GM18907 (cell line): ENCODE measurements around the gene APOL3.
"Not testable (repeated sequence)": the region's sequence is repeated elsewhere in the genome, so short reads cannot be mapped to it uniquely, and the experiment has no call there.

Source experiments
- ATAC-seq: cut with Tn5 transposase; IDR thresholded peaks from one replicate; pipeline ENCODE4 v1.9.1; 2021; ENCODE audit warnings: mild to moderate bottlenecking, moderate library complexity; ENCODE audit not compliant: unreplicated experiment

Gene APOL3

DNA sequence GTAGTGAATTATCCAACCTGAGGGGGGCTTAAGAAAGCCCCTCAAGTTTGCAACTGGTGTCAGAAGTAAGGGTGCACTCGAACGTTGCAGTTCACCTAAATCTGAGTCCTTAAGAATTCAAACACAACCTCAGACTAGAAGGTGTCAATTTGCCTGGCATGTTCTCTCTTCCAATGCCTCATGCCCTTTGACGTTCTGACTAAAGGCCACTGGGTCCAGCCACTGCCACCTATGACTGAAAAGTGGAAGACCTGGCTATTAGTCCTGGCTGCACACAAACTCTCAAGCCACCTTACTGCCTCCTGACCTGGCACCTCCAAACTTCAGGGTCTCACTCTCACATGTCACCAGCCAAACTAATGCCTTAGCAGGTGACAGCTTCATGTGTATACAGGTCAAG, 33.0 kb upstream of the APOL3 start:
- no peak for ATAC-seq

DNA sequence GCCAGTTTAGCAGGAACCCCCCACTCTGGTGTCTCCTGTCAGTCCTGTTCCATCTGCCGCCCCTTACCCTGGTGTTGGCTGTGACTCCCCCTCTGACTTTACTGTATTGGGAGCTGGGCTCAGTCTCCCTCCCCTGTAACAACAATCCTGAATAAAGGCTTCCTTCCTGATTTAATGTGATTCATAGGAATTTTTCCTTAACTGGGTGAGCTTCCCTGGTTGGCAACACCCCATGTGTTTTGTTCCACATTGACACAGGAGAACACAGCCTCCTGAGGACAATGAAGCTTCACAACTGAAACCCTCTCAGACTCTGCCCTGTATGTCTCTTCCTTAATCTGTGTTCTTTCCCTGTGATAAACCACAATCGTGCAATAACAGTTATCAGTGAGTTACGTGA, 32.6 kb upstream of the APOL3 start:
- ATAC-seq, result no peak

DNA sequence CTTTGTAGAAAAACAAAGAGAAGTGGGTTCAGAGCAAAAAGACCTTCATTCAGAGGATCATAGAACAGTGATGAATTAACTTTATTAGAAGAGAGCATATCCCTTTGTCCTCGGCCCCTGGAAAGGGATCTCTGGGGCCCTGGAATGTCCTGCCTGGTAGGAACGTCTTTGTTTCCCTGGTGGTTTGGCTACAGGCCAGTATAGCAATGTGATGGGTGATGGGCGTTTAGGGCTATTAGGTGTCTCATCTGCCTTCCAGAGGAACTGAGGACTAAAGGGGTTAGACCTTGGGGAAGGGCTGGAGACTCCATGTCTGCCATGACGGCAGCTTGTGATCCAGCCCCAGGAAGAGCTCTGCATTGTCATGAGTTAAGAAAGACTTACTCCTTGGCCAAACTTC, 32.0 kb upstream of the APOL3 start:
- no peak for ATAC-seq

DNA sequence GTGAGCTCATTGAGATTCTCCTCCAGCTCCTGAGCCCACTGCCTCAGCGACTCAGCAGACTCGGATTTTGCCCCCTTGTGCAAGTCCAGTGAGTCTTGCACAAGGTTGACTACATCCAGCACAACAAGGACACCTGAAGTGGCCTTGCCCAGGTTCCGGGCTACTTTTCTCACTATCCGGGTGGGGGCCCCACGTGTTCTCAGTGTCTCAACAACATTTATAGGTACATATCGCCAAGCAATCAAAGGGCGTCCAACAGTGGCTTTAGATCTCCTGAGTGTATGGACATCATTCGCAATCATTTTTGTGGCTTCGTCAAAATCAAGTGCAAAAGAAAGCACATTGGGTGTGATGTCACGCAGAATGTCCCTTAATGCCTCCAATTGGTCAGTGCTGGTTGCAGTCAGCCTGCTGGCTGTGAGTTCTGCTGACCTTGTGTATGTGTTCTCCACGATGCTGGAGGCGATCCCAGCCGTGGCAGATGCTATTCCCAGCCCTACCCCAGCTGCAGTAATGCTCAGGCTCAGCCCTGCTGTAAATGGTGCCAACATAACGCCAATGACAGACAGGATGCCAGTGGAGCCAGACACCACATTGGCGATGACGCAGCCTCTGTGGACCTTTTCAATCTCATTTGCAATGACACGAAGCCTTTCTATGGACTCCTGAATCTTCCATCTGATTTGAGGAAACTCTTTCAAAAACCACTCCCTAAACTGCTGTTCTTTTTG, 30.7 kb upstream of the APOL3 start:
- ATAC-seq, result no peak

DNA sequence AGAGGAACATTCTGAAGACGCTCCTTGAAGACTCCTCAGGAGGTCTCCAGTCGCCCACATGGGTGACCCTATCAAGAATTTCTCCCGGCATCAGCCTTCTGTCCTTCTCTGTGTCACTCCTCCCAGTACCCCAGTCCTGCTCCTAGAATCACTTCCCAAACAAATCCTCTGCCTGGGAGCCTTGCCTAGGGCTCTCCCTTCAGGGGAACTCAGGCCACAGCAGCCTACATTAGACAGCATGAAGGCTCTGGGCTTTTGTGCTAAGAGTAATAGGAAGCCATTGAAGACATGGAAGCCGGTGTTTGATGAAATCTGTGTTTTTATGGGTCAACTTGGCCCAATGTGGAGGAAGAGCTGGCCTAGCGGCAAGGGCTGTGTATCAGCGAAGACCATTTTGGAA, 27.3 kb upstream of the APOL3 start:
- ATAC-seq, result not testable (repeated sequence)

DNA sequence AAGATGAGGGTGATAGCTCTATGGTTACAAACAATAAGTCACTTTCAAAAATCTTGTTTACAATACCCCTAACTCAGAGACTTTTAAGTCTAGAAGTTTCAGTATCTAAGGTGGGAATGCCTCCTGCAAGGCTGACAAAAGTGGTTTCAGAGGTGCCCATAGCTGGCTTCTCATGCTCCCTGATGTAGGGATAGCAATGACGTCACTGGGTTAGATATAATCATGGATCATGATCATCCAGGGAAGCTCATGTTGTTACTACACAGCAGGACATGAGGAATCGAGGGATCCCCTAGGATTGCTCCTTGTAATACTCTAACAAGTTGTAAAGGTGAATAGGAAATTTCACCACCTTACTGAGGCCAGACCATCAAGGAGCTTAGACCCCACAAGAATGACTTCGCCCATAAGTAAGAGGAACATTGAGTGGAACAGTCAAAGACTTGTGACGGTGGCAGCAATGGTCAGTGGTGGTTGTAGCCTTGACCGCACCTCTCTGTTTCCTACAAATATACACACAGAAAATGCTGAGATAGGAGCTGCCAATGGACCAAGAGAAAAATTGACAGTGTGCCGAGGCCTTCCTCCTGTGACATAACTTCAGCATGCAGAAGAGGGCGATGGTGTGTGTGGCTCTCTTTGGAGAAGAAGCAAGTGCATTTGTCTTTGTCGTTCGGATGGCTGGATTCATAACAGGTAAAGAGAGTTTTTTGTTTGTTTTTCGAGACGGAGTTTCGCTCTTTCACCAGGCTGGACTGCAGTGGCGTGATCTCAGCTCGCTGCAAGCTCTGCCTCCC, 25.5 kb upstream of the APOL3 start:
- ATAC-seq, result no peak

DNA sequence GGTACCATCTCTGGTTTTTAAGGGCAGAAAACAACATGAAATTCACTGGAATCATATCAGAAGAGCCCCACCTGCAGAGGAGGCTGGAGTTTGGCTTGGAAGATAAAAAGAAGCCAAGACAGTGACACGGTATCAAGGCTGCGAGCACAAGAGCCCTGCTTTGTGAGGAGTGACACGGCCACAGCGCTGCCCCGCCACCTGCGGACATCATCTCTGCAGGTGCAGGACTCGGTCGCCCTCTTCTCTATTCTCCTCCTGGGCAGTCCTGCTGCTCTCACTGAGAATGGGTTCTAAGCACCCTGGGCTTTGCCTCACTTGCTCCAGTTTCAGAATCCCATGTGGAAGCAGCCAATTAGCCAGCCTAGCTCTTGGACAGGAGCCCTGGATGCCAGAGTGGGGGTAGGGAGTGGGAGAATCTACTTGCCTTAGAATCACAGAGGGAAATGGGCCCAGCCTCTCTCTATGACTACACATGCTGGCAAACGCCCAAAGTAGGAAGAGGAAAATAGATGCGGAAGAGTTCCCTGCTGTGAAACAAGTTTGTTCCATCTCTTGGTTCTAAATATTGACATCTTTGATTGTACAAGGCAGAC, 24.0 kb upstream of the APOL3 start:
- ATAC-seq, result no peak

DNA sequence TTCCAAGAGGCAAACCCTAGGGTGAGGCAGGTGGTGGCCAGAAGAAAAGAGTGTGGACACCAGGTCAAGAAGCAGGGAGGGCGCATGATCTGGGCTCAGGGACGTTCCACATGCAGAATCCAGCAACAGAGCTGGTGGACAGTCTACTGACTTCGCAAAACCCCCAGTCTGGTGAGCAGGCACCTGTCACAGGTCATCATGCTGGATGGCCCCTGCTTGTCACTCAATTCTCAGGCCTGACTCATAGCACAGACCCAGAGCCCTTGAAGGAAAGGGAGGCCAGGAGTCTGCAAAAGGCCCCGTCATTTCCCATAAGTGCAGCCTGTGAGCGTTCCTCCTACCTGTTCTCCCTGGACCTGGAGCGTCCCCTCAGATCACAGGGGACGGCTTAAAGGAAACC, 22.9 kb upstream of the APOL3 start:
- ATAC-seq, result no peak

DNA sequence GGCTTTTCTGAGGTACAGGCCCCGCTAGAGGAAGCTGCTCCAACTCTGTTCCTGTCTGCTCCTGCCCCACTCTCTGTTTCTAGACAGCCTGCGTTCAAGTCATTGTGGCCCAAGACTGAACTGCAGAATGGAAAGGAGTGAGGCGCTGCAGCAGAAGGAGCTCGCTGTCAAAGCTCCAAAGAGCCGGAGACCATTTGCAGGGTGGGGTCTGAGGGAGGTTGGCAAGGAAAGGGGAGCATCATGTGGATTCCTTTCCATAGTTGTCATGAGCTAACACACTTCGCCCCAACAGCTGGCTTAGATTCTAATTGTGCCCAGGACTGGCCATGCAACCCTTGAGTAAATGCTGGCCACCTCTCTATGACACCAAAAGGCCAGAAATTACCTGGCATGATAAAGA, 22.3 kb upstream of the APOL3 start:
- ATAC-seq, result no peak

DNA sequence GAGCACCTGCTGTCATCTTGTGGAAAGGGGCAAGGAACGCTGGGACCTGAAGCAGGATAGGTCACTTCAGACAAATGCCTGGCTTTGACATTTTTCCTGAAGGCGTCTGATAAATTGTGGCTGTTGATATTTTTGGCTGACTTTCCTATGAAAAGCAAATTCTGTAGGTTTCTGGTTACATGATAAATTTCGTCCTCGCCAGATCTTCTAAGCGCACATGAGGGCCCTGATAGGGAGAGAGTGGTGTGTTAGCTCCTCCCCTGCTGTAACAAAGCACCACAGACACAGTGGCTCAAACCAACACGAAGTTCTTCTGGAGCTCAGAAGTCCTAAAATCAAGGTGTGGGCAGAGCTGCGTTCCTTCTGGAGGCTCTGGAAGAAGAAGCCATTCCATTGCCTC, 21.5 kb upstream of the APOL3 start:
- no peak for ATAC-seq

DNA sequence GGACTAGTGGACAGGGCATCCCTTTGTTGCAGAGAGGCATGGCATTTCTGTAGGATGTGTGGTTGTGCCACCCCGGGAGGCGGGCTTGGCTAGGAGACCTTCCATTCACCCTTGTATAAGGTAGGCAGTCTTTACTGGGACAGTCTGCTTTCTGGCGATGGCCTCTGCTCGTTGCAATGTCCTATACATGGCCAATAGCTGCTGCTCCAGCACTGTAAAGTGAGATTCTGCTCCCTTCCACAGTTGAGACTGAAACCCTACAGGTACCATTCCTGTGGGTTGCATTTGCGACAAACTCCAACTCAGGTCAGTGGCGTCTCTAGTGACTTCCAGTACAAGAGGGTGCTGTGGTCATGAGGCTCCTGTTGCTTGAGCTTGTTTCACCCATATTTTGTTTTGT, 20.4 kb upstream of the APOL3 start:
- no peak for ATAC-seq

DNA sequence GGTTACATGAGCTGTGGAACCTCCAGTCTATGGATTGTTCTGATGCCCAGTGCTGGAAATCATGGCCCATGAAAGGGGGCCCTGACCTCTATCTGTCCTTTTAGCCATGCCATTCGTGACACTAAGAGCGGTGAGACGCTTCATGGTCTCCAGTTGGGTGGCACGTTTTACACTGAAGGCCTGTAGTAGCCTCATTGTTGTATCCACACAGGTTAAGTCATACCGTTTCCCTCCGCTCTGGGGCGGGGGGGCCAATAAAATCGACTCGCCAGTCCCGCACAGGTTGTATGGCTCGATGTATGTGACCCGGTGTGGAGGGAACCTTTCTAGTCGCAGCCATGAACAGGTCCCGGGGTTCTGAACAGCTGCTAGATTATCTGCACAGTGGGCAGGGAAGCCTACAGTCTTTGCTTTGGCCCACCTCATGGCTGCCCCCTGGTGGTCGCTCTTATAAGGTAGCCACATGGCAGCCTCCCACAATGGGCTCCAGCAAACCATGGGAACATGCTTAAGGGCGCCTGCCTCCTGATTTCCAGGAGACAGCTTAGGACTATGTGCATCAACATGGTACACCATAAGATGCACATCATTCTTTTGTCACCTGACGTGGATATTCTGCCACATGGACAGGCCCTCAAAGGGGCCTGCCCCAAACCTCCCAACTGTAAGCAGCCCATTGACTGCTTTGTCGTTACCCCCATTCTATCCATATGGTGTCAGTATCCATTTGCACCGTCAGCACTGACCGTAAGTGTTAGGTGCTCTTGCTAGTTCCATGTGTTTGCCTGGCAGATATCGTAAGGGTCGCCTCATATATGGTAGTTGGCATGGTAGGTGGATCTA, 19.7 kb upstream of the APOL3 start:
- no peak for ATAC-seq

DNA sequence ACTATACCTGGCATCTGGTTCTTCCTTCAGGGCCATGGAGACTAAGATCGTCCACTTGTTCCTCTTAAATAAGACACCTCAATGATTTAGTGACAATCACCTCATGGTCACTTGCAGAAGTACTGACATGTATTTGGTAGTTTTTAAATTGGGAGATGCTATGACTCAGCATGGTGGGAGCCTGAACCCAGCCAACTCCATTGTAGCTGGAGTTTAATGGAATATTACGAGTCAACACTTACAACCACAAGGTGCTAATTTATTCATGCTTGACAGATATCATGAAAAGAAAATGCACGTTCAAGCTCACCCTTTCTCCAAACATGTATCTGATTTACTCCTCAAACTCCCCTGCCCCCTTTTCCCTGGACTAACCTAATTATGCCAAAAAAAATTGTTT, 16.6 kb upstream of the APOL3 start:
- no peak for ATAC-seq

DNA sequence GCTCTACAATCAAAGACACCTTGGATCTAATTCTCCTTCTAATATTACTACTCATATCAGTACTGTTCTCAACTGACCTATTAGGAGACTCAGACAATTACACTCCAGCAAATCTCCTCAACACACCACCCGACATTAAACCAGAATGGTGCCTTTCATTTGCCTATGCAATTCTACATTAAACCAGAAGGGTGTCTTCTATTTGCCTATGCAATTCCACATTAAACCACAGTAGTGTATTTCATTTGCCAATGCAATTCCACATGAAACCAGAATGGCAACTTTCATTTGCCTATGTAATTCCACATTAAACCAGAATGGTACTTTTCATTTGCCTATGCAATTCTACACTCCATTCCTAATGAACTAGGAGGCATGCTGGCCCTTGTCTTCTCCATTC, 15.3 kb upstream of the APOL3 start:
- no peak for ATAC-seq

DNA sequence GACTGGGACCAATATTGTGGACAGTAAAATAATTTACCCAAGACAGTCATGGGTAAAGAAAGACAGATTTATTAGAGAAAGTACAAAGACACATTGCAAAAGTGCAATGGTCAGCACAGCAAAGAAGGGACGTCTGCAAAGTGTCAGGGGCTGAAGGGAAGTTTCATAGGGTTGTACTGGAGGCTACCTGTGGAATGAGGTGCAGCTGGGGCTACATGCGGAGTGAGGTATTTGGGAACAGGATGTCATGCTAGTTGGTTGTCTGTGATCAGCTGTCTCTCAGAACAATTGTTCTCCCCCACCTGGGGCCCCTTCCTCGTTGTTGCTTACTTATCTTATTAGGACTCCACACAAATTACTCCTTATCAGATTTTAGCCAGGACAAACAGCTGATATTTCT, 11.4 kb upstream of the APOL3 start:
- no peak for ATAC-seq

DNA sequence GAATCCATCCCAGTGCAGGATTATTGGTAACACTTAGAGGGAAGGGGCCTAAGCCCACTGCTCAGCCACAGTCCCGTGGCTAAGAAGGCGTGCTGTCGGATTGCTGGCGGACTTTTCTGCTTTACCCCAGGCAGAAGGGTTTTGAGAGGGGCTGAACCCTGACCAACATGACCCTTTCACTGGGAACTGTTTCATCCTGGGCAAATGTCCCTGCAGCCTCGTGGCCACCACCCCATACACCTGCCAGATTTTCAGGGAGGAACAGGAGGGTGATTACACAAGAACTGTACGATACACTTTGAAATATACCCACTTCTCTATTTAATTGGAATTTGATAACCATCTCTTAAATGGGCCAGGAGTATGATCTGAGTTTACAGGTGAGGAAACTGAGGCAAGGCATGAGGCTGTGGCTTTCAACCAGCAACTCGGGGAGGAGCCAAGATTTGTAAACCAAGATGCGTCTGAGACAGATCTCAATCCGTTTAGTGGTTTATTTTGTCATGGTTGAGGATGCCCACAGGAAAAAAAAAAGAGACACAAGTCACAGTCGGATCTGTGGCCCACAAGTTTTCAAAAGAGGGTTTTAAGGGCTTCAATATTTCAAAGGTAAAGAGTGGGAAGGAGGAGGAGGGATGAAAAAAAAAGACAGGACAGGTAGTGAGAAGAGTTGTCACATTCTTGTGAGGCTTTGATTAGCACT, 6.1 kb upstream of the APOL3 start:
- ATAC-seq, result no peak

DNA sequence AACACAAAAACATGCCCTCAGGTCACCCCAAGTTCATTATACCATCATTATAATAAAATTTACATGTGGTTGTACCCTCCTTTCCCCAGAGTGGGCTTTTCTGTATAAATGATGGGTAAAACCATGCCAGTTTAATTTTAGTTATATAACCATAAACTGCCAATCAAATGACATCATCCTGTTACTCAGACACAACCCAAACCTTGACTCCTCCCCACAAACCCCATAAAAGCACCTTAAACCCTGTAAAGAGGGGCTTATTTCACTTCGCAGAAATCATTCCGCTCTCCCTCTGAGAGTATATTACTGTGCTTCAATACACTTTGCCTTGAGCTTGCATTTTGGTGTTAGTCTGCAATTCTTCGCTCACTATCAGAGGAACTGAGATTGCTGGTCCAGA, 5.5 kb upstream of the APOL3 start:
- no peak for ATAC-seq

DNA sequence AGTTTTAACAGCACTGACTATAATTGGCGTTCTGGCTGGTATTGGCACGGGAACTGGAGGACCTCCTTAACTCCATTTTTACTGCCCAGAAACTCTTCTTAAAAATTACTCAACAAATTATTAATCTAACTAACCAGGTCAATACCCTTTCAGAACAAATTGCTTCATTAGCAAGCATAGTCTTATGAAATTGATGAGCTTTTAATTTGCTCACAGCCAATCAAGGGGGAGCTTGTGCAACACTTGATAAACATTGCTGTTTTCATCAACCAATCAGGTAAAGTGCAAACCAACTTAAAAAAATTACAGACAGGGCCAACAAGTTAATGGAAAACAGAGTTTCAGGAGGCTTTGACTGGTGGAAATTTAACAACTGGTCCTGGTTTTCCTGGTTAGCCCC, 4.6 kb upstream of the APOL3 start:
- no peak for ATAC-seq

DNA sequence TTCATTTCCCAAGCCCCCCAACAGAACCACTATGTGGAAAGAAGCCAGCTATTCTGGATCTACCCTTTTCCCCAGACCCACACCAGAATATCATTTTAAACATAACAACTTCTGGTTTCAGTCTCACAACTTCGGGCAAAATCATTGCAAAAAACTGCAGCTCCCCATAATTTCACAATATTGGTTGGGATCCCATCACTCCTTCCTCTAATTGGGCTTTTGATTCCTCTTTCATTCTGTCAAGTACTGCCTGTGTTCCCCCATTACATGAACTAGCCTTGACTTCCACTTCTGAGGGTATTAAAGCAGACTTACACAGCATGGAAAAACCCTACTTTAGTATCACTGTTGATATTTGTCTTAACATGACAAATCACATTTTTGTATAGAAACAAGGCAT, 4.1 kb upstream of the APOL3 start:
- no peak for ATAC-seq

DNA sequence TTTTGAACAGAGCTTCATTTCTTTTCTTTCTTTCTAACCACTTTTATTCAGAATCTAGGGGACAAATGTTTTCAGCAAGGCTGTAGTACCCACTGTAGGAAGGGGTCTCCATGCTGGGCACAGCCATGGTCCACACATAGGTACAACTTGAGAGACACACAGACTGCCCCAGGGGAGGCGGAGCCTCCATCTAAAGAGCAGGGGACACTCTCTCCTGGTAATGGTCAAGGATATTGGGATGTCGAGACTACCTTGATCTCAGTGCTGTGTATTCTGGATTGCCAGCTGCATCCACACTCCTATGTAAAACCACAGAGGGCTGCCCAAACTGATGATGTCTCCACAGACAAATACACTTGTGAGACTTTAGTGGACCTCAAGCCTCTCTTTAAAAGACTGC, 2.9 kb upstream of the APOL3 start:
- ATAC-seq, result no peak
